D721Med (cell line): ENCODE data around the gene LINGO3.

Source experiments
- DNase-seq: peaks from one replicate; pipeline ENCODE4 v3.0.0; 2011; ENCODE audit warnings: low spot score; ENCODE audit not compliant: insufficient read length
- FAIRE-seq: peaks from 2 replicates; lab custom pipeline; 2011; peaks lifted over from hg19 to GRCh38; lab: Jason Lieb, UNC
- TF ChIP-seq, protein P1 (sequence below): IDR thresholded peaks from 2 replicates; pipeline ENCODE4 v1.5.1; 2012; ENCODE audit warnings: mild to moderate bottlenecking, control low read depth; ENCODE audit not compliant: insufficient read depth; ENCODE audit errors: missing control alignments

LINGO3 gene

DNA sequence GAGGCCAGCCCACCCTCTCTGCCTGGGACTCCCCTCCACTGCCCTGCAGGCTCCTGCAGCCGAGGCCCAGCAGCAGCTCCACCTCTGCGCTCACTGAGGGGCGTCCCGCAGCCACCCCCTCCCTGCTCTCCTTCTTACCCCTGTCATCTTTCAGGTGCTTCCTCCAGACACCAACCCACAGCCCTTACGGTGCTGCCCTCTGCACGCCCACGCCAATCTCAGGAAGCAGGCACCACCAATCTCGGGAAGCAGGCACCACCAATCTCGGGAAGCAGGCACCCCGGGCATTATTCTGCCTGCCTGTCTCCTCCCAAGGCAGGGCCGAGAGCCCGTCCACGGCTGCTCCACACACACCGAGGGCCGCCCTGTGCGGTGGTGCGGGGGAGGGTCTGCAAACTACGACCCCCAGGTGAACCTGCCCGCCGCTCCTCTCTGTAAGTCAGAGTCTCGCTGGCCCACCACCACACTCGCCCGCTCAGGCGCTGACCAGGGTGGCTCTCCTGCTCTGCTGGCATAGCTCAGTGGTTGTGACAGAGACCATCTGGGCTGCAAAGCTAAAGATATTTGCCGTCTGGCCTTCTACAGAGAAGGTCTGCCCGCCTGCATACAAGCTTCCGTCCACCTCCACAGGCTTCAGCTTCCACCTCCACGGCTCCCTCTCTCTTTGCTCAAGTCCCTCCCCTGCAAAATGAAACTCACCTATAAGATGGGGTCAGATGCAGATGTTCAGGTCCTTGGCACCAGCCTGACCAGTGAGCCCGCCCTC, 17.5 kb upstream of the LINGO3 start:
- DNase-seq, result no peak
- TF ChIP-seq, protein P1, sequence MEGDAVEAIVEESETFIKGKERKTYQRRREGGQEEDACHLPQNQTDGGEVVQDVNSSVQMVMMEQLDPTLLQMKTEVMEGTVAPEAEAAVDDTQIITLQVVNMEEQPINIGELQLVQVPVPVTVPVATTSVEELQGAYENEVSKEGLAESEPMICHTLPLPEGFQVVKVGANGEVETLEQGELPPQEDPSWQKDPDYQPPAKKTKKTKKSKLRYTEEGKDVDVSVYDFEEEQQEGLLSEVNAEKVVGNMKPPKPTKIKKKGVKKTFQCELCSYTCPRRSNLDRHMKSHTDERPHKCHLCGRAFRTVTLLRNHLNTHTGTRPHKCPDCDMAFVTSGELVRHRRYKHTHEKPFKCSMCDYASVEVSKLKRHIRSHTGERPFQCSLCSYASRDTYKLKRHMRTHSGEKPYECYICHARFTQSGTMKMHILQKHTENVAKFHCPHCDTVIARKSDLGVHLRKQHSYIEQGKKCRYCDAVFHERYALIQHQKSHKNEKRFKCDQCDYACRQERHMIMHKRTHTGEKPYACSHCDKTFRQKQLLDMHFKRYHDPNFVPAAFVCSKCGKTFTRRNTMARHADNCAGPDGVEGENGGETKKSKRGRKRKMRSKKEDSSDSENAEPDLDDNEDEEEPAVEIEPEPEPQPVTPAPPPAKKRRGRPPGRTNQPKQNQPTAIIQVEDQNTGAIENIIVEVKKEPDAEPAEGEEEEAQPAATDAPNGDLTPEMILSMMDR, result no peak
- no peak for FAIRE-seq

DNA sequence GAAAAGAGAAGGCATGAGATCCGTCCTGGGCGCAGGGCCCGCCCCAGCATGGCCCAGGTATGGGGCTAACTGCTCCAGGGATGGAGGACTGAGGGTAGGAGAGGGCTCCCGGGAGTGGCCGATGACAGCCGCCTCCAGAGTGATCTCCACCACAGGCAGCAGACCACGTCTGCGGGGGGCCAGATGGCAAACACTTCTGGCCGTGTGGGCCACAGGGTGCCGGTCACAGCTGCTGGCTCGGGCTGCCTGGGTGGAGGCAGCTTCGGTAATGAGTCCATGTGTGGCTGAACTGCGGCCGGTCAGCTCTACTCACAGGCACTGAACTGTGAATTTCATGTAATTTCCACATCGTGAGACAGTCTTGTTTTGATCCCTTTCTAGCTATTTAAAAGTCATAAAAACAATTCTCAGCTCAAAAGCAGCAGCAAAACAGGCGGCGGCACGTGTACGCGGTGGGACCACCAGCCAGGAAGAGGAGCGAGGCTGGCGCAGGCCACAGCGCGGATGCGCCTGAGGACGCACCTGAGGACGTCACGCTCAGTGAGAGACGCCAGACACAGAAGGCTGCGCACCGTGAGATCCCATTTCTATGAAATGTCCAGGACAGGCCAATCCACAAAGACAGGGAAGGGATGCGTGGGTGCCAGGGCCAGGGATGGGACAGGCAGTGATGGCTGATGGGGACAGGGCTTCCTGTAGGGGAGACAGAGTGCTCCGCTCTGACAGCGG, 16.4 kb upstream of the LINGO3 start:
- TF ChIP-seq, protein P1, result no peak
- no peak for DNase-seq
- FAIRE-seq, result no peak

DNA sequence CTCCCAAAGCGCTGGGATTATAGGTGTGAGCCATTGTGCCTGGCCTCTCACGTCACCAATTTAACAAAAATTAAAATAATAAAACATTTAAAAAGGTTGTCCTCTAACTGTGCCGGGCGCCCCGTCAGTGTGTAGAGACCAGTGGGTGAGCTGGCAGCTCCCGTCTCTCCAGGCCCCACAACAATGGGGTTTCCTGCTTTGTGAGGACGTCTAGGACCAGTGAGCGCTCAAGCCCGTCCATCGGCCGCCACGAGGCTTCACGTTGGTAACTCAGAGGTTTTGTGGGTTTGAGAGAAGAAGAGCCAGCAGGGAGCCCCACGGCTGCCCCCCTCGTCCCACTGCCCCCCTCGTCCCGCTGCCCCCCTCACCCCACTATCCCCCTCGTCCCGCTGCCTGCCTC, 15.8 kb upstream of the LINGO3 start:
- TF ChIP-seq, protein P1, result no peak
- DNase-seq, result no peak
- FAIRE-seq, result no peak

DNA sequence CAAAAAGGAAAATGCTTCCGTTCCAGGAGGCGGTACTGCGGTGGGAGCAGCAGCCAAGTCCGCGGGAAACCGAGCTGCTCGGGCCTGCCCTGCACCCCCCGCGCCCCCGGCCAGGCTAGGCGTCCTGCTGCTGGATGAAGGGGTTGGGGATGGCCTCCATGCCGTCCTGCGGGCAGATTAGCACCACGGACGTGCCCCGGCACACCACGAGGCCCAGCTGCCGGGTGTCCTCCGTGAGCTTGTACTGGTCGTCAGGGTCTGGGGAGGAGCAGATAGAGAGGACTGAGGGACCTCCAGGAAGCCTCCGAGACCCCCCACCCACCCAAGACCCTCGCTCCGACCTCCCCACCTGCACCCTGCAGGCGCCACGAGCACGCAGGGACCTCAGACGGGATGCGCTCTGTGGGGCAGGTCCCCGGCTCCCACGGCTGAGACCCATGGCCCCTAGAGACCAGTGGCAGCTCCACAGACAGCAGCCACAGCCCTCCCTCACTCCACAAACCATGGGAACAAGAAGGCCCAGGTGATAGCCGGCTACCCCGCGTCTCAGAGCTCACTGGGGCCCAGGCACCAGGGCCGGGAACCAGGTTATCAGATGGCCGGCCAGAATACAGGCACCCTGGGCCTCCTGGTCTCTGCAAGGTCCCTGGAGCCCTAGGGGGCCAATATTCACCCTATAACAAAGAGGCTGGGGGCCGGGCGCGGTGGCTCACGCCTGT, 13.8 kb upstream of the LINGO3 start:
- DNase-seq (no peak), FAIRE-seq (no peak)
- TF ChIP-seq, protein P1, result no peak

DNA sequence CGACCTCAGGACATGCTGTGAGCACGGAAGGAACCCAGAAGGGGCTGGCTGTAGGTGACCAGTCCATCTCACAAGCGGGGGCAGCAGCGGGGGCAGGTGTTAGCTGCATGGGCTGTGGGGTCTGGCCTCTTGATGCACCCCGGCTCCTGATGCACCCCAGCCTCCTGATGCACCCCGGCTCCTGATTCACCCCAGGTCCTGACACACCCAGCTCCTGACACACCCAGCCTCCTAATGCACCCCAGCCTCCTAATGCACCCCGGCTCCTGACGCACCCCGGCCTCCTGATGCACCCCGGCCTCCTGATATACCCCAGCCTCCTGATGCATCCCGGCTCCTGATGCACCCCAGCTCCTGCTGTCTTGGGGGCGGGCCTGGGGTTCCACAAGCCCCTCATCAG, 13.0 kb upstream of the LINGO3 start:
- DNase-seq (no peak), FAIRE-seq (no peak)
- TF ChIP-seq, protein P1, result no peak

DNA sequence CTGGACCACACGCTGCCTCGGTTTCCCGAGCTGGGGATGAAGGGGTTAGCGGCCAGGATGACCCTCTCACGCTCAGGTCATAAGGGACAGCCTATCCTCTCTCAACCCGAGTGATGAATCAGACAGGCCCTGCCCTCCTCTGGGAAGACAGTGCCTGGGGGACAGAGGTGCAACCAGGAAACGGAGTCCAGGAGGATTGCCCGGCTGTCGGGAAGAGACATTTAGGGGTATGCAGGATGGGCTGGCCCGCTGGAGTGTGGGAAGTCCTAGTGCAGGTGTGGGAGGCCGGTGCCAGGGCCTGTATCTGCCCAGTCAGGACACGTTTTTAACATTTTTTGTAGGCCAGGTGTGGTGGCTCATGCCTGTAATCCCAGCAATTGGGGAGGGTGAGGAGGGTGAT, 12.1 kb upstream of the LINGO3 start:
- TF ChIP-seq, protein P1, result no peak
- no peak for FAIRE-seq
- DNase-seq, result no peak
